BLaER1 (cell line): ENCODE measurements around the gene TTC9B.

Source experiments
- H3K27ac ChIP-seq: shearing (Covaris generic); formaldehyde crosslinking; 2 replicates; pipeline ENCODE4 v1.8.1; 2022
- H3K27me3 ChIP-seq: shearing (Covaris generic); formaldehyde crosslinking; 2 replicates; pipeline ENCODE4 v1.8.1; 2022
- H3K36me3 ChIP-seq: shearing (Covaris generic); formaldehyde crosslinking; 2 replicates; pipeline ENCODE4 v1.8.1; 2022
- H3K4me1 ChIP-seq: shearing (Covaris generic); formaldehyde crosslinking; 2 replicates; pipeline ENCODE4 v1.8.1; 2022
- H3K4me2 ChIP-seq: shearing (Covaris generic); formaldehyde crosslinking; 2 replicates; pipeline ENCODE4 v1.8.1; 2022
- H3K4me3 ChIP-seq: shearing (Covaris generic); formaldehyde crosslinking; 2 replicates; pipeline ENCODE4 v1.8.1; 2022
- H3K9ac ChIP-seq: shearing (Covaris generic); formaldehyde crosslinking; 2 replicates; pipeline ENCODE4 v1.8.1; 2022
- H3K9me3 ChIP-seq: shearing (Covaris generic); formaldehyde crosslinking; 2 replicates; pipeline ENCODE4 v1.8.1; 2022
- H4K20me1 ChIP-seq: shearing (Covaris generic); formaldehyde crosslinking; 2 replicates; pipeline ENCODE4 v1.8.1; 2022
- Cebpa-rat ChIP-seq: shearing (Covaris generic); IDR thresholded peaks from 2 replicates; pipeline ENCODE4 v1.8.1; 2022

Gene TTC9B

DNA sequence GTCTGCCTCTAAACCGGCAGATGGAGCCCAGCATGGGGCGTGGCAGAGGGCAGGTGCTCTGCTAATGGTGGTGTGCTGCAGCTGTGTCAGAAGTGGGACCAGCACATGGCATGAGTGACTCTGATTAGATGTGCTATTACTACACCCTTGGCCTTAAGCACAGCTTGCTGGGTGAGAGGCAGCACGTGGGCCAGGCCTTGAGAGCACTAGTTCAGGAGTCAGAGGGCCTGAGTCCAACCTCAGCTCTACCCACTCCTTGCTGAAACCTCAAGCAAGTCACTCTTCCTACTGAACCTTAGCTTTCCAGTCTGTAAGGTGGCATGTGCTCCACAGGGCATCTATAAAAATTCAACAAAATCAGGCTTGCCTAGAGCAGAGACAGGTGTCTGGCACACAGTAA lies 44.2 kb upstream of the TTC9B start:
- H4K20me1 ChIP-seq: peaks cover 100% of the 10 kb centered on the region
- peaks cover 76% of the 10 kb centered on the region for H3K36me3 ChIP-seq
- no peak overlapping the region for H3K27ac ChIP-seq
- no peaks in the 10 kb centered on the region for H3K9me3 ChIP-seq
- peaks cover 28% of the 10 kb centered on the region for H3K4me1 ChIP-seq
- no peak overlapping the region for H3K4me2 ChIP-seq
- no peaks in the 10 kb centered on the region for H3K27me3 ChIP-seq
- H3K9ac ChIP-seq: no peak overlapping the region
- no peak overlapping the region for H3K4me3 ChIP-seq
- TF ChIP-seq Cebpa-rat: no peak

DNA sequence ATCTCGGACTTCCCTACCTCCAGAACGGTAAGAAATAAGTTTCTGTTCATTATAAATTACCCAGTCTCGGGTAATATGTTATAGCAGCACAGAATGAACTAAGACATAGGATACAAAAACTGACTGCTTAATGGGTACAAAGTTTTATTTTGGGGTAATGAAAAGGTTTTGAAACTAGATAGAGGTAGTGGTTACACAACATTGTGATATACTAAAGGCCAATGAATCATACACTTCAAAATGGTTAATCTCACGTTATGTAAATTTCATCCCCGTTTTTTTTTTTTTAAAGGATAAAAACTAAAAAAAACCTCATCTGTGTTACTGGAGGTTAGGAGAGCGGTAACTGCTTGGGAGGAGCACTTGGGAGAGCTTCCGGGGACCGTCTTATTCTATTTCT lies 43.4 kb upstream of the TTC9B start:
- Histone ChIP-seq H3K4me2 (no peak overlapping the region), H3K9me3 (no peaks in the 10 kb centered on the region), H3K27ac (no peak overlapping the region), H3K4me3 (no peak overlapping the region), H3K4me1 (peaks cover 21% of the 10 kb centered on the region), H4K20me1 (peaks cover 100% of the 10 kb centered on the region), H3K36me3 (peaks cover 76% of the 10 kb centered on the region), H3K27me3 (no peaks in the 10 kb centered on the region), H3K9ac (no peak overlapping the region)
- no peak for TF ChIP-seq Cebpa-rat

DNA sequence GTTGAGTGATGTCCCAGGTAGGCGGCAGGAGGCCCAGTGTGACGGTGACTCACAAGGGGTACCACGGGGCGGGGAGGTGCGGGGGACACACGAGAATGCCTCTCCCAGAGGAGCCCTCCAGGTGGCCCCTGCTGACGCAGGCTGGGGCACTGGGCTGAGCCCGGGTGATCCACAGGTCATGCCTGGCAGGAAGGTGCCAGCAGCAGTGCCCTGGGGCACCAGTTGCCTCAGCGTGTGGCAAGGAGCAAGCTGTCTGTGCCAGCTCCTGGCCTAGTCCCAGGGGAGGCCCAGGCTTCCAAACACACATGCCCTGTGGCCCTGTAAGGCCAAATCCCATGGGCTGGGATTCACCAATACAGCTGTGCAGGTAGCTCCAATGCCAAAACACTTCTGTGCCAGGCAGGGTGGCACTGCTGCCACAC lies 38.9 kb upstream of the TTC9B start:
- no peaks in the 10 kb centered on the region for H3K9me3 ChIP-seq
- no peak overlapping the region for H3K4me2 ChIP-seq
- peaks cover 13% of the 10 kb centered on the region for H3K4me1 ChIP-seq
- no peak for TF ChIP-seq Cebpa-rat
- H3K36me3 ChIP-seq: peaks cover 77% of the 10 kb centered on the region
- no peak overlapping the region for H3K4me3 ChIP-seq
- no peak overlapping the region for H3K9ac ChIP-seq
- H3K27ac ChIP-seq: no peak overlapping the region
- no peaks in the 10 kb centered on the region for H3K27me3 ChIP-seq
- peaks cover 97% of the 10 kb centered on the region for H4K20me1 ChIP-seq

DNA sequence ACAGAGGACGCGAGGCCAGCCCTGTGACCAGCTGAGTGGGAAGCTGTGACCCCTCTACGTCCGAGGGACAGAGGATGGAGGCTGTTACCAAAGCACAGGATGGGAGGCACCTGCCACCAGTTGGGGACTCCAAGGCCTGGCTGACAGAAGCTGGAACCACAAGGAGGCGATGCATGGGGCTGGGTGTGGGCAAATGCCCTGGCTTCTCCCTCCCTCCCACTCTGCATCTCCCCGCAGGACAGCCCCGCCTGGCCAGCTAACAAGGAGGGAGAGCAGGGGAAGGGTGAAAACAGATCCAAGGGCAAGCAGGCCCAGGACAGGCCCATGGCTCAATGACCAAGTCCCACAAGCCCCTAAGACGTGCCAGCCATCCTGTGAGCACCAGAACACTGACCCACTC lies 38.3 kb upstream of the TTC9B start:
- Histone ChIP-seq H3K4me3 (no peak overlapping the region), H3K36me3 (peaks cover 78% of the 10 kb centered on the region), H4K20me1 (peaks cover 97% of the 10 kb centered on the region), H3K9ac (no peak overlapping the region), H3K9me3 (no peaks in the 10 kb centered on the region), H3K4me1 (peaks cover 13% of the 10 kb centered on the region), H3K27ac (no peak overlapping the region), H3K4me2 (no peak overlapping the region), H3K27me3 (no peaks in the 10 kb centered on the region)
- no peak for TF ChIP-seq Cebpa-rat

DNA sequence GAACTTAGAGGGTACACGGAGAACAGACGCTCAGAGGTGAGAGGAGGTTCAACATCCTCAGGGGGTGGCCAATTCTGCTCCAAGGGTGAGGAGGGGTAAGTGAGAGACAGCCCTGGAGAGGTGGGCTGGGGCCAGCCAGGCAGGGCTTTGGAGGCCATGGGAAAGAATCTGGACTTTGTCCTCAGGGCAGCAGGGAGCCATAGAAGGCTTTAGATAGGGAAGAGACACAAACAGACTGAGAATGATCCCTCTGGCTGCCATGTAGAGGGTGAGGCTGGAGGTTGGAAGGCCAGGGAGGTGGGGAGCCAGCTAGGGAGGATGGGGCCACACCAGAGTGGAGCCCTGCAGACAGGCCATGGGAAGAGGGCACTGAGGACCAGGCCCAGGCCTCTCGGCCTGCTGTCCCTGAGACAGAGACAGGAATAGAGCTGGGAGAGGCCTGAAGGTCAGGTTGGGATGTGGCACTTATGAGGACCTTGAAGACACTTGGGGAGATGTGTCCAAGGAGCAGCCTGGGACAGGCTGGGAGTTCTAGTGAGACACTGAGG lies 37.5 kb upstream of the TTC9B start:
- Histone ChIP-seq H3K9ac (no peak overlapping the region), H3K4me1 (peaks cover 13% of the 10 kb centered on the region), H3K4me2 (no peak overlapping the region), H3K9me3 (no peaks in the 10 kb centered on the region), H3K36me3 (peaks cover 79% of the 10 kb centered on the region), H3K27ac (no peak overlapping the region), H4K20me1 (peaks cover 97% of the 10 kb centered on the region), H3K27me3 (no peaks in the 10 kb centered on the region), H3K4me3 (no peak overlapping the region)
- no peak for TF ChIP-seq Cebpa-rat

DNA sequence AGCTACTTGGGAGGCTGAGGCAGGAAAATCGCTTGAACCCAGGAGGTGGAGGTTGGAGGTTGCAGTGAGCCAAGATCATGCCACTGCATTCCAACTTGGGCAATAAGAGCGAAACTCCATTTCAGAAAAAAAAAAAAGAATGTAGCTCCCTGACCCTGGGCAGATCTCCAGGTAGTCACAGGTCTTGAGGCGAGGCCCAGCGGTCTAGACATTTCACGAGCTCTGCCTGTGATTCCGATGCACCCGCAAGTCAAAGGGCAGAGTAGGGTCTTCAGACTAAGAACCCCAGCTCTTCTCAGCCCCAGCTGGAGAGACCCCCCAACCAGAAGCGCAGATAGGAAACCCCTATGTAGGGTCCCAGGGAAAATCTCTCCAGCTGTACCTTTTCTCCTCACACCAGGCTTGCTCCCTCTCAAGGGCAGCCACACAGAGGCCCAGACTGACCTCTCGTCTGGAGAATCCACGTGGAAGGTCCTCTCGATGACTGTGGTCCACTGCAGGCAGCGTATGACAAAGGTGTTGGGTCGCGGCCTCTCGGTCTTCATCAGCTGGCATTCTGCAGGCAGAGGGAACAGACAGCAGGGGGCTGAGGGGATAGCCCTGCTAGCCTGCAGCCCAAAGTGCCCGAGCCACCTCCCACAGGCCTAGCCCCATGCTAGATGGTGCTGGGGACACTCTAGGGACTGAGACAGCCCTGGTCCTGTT lies 36.7 kb upstream of the TTC9B start:
- Histone ChIP-seq H3K27ac (no peak overlapping the region), H4K20me1 (peaks cover 97% of the 10 kb centered on the region), H3K9me3 (no peaks in the 10 kb centered on the region), H3K27me3 (no peaks in the 10 kb centered on the region), H3K4me2 (no peak overlapping the region), H3K36me3 (peaks cover 86% of the 10 kb centered on the region), H3K4me1 (peaks cover 7% of the 10 kb centered on the region), H3K4me3 (no peak overlapping the region), H3K9ac (no peak overlapping the region)
- TF ChIP-seq Cebpa-rat: no peak

DNA sequence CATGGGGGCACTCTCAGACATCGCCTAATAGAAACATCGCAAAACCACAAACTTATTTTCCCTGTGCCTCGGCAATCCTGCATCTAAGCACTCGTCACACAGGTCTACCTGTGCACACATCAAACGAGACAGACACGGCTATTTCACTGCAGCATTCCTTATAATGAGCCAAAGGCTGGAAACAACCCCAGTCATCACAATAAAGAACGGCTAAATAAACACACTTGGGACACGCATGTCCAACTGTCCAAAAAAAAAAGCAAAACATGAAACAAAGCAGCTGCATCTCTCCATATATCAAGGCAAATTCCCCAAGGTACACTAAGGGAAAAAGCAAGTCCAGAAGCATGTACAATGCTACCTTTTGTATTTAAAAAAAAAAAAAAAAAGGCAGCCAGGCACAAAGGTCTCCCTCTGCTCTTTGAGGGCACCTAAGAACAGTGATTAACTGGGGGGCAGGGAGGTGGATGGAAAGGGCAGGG lies 35.5 kb upstream of the TTC9B start:
- Histone ChIP-seq H3K9ac (no peak overlapping the region), H3K27me3 (no peaks in the 10 kb centered on the region), H3K9me3 (no peaks in the 10 kb centered on the region), H3K27ac (no peak overlapping the region), H3K4me1 (peaks cover 4% of the 10 kb centered on the region; the same call in 1 of the 2 replicates), H3K36me3 (peaks cover 97% of the 10 kb centered on the region), H3K4me3 (no peak overlapping the region), H4K20me1 (peaks cover 97% of the 10 kb centered on the region), H3K4me2 (no peak overlapping the region)
- TF ChIP-seq Cebpa-rat: no peak

DNA sequence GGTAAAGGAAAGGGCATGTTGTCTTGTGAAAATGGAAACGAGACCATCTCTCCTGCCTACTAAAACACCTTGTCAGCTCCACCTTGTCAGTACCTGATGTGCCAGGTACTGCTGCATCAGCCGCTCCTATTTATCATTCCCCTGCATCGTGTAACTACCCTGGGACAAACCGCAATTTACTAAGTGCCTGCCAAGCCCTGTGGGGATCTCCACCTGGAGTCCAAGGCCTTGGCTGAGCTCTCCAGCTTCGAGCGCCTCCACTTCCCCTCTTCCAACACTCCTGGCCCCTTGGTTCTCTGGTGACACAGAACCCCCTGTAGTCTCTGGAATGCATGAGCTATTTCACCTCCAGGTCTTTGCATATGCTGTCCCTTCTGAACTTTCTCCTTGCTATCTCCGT lies 34.2 kb upstream of the TTC9B start:
- Histone ChIP-seq H3K9ac (no peak overlapping the region), H3K9me3 (no peaks in the 10 kb centered on the region), H3K4me1 (no peaks in the 10 kb centered on the region), H3K27me3 (no peaks in the 10 kb centered on the region), H3K4me3 (no peak overlapping the region), H3K36me3 (peaks cover 98% of the 10 kb centered on the region), H3K27ac (no peak overlapping the region), H4K20me1 (peaks cover 97% of the 10 kb centered on the region), H3K4me2 (no peak overlapping the region)
- TF ChIP-seq Cebpa-rat: no peak

DNA sequence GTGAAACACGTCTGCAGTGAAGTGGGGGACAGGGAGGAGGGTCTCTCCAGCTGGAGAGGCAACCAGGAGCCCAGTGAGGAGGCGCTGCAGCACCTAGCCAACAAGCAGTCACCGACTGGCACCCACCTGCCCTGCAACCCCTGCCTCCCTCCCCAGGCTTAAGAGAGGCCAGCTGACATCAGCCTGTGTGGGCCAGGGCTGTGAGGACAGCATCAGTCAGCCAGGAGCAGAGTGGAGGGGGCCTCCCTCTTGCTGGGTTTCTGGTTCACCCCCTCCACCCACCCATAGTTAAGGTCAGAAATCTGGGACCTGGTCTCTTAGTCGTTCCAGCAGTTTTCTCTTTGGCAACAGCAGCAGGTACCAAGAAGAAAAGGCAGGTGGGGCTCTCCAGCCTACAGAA lies 33.8 kb upstream of the TTC9B start:
- peaks cover 97% of the 10 kb centered on the region for H4K20me1 ChIP-seq
- no peak overlapping the region for H3K4me3 ChIP-seq
- no peaks in the 10 kb centered on the region for H3K4me1 ChIP-seq
- H3K9me3 ChIP-seq: no peaks in the 10 kb centered on the region
- peaks cover 98% of the 10 kb centered on the region for H3K36me3 ChIP-seq
- no peak overlapping the region for H3K9ac ChIP-seq
- H3K27ac ChIP-seq: no peak overlapping the region
- no peak overlapping the region for H3K4me2 ChIP-seq
- no peak for TF ChIP-seq Cebpa-rat
- H3K27me3 ChIP-seq: no peaks in the 10 kb centered on the region

DNA sequence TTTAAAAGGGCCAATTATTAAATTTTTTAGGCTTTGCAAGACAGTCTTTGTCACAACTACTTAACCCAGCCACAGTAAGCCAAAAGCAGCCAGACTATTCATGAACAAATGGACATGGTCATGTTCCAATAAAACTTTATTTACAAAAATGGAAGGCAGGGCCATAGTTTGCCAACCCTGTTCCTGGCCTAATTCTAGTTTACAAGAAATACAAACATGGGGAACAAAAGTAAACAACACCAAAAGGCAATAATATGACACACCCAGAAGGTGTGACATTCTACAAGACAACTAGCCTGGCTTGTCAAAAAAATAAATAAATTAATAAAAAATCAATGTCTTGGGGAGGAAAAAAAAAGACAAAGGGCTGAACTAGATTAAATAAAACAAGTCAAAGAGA lies 33.1 kb upstream of the TTC9B start:
- peaks cover 98% of the 10 kb centered on the region for H3K36me3 ChIP-seq
- peaks cover 97% of the 10 kb centered on the region for H4K20me1 ChIP-seq
- H3K27me3 ChIP-seq: no peaks in the 10 kb centered on the region
- no peaks in the 10 kb centered on the region for H3K4me1 ChIP-seq
- H3K4me2 ChIP-seq: no peak overlapping the region
- H3K9ac ChIP-seq: no peak overlapping the region
- H3K27ac ChIP-seq: no peak overlapping the region
- H3K4me3 ChIP-seq: no peak overlapping the region
- TF ChIP-seq Cebpa-rat: no peak
- H3K9me3 ChIP-seq: no peaks in the 10 kb centered on the region
